Bone marrow (tissue), 2 donors: ENCODE measurements around the gene AFF2.

ENCODE experiments used
- DNase-seq, 2 donors: peaks; one replicate each; lab custom pipeline; 2025; lab: John Stamatoyannopoulos, UW

The AFF2 gene

GRCh38 chrX:148500423-148501385 is at the start of gene AFF2:
Gene AFF2, plus strand, starts transcription at chrX:148500617. Its CDS starts 481 bp downstream, at chrX:148501098.
- peak in 1 of 2 donors; percentile 11 for DNase-seq

- no peak for DNase-seq
These were observed 43.1 kb upstream of the AFF2 start for GRCh38 chrX:148457279-148457678.

- DNase-seq: no peak
These were observed 41.1 kb upstream of the AFF2 start for GRCh38 chrX:148459343-148459742.

- no peak for DNase-seq
These were observed 34.1 kb upstream of the AFF2 start for GRCh38 chrX:148466292-148466691.

- no peak for DNase-seq
These were observed 30.1 kb upstream of the AFF2 start for GRCh38 chrX:148470324-148470723.

- no peak for DNase-seq
These were observed 26.4 kb upstream of the AFF2 start for GRCh38 chrX:148474030-148474429.

GRCh38 chrX:148492057-148492456 is 8.4 kb upstream of the AFF2 start:
- no peak for DNase-seq

- no peak for DNase-seq
These were observed 5.2 kb upstream of the AFF2 start for GRCh38 chrX:148495176-148495575.

- DNase-seq: no peak
These were observed 2.4 kb upstream of the AFF2 start for GRCh38 chrX:148498067-148498466.

GRCh38 chrX:148499638-148500422 is 587 bp upstream of the AFF2 start:
- no peak for DNase-seq

GRCh38 chrX:148501386-148502066 is 1.1 kb downstream of the AFF2 start:
- DNase-seq: no peak

GRCh38 chrX:148504506-148504905 is 4.1 kb downstream of the AFF2 start:
- DNase-seq: no peak

- DNase-seq: no peak
These were observed 7.0 kb downstream of the AFF2 start for GRCh38 chrX:148507418-148507817.

- DNase-seq: no peak
These were observed 12.0 kb downstream of the AFF2 start for GRCh38 chrX:148512453-148512852.

- DNase-seq: no peak
These were observed 13.2 kb downstream of the AFF2 start for GRCh38 chrX:148513661-148514060.

GRCh38 chrX:148517176-148517575 is 16.8 kb downstream of the AFF2 start:
- DNase-seq: no peak

- DNase-seq: no peak
These were observed 21.6 kb downstream of the AFF2 start for GRCh38 chrX:148522006-148522405.

- no peak for DNase-seq
These were observed 23.1 kb downstream of the AFF2 start for GRCh38 chrX:148523303-148524080.

GRCh38 chrX:148530464-148531077 is 30.2 kb downstream of the AFF2 start:
- no peak for DNase-seq

GRCh38 chrX:148534291-148534690 is 33.9 kb downstream of the AFF2 start:
- DNase-seq: no peak

GRCh38 chrX:148535639-148536038 is 35.2 kb downstream of the AFF2 start:
- DNase-seq: no peak
